Measurements from ENCODE around the gene RITA1.

The RITA1 gene

DNA sequence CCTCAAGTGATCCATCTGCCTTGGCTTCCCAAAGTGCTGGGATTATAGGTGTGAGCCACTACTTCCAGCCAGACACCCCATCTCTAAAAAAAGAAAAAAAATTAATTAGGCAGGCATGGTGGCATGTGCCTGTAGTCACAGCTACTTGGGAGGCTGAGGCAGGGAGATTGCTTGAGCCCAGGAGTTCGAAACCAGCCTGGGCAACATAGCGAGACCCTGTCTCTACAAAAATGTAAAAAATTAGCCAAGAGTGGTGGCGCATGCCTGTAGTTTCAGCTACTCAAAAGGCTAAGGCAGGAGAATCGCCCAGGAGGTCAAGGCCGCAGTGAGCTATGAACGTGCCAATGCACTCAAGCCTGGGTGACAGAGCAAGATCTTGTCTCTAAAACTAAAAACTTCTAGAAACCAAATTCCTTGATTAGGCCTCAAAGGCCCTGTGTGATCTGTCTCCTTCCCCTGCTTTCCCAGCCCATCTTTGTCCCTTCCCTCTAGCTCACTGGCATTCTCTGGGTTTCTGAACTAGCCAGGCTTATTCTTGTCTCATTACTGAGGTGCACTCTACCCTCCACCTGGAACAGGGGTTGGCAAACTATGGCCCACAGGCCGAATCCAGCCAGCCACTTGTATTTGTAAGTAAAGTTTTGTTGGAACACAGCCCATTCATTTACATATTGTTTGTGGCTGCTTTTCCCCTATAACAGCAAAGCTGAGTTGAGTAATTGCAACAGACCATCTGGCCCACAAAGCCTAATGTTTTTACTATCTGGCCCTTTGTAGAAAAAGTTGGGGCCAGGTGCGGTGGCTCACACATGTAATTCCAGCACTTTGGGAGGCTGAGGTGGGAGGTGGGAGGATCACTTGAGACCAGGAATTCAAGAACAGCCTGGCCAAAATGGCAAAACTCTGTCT lies 18.6 kb downstream of the RITA1 start:
- TF ChIP-seq, protein P1, sequence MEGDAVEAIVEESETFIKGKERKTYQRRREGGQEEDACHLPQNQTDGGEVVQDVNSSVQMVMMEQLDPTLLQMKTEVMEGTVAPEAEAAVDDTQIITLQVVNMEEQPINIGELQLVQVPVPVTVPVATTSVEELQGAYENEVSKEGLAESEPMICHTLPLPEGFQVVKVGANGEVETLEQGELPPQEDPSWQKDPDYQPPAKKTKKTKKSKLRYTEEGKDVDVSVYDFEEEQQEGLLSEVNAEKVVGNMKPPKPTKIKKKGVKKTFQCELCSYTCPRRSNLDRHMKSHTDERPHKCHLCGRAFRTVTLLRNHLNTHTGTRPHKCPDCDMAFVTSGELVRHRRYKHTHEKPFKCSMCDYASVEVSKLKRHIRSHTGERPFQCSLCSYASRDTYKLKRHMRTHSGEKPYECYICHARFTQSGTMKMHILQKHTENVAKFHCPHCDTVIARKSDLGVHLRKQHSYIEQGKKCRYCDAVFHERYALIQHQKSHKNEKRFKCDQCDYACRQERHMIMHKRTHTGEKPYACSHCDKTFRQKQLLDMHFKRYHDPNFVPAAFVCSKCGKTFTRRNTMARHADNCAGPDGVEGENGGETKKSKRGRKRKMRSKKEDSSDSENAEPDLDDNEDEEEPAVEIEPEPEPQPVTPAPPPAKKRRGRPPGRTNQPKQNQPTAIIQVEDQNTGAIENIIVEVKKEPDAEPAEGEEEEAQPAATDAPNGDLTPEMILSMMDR (IDR thresholded peaks at IDR 0.05), result no peak

DNA sequence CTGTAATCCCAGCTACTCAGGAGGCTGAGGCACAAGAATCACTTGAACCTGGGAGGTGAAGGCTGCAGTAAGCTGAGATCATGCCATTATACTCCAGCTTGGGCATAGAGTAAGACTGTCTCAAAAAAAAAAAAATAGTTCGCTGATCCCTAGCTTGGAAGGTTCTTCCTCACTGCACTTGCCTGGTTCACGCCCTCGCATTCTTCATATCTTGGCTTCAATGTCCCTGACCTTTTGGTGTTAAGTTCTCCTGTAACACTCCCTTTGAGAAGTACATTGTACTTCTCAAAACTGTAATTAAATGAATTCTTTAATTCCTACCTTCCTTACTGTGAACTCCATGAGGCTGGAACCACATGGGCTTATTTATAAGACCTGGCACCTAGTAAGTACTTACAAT lies 19.3 kb downstream of the RITA1 start:
- TF ChIP-seq, protein P1 (IDR thresholded peaks at IDR 0.05), result no peak

DNA sequence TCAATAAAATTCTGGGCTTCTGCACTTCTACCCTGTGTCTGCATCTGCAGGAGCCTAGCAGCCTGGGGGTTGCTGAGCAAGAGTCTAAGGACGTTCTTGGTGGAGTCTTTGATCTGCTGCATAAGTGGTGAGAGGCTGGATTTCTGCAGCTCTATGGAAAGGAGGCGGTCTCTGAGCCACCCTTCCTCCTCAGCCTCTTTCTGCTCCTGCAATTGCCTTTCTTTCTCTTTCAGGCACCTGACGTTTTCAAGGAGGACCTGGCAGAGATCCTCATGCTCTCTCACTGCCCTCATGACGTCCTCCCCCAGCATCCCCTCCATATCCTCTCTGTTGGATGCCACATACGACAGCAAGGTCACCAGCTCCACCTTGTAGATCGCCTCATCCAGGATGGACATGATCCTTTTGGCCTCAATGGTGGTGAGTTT lies 22.1 kb downstream of the RITA1 start:
- TF ChIP-seq, protein P1 (IDR thresholded peaks at IDR 0.05), result no peak

DNA sequence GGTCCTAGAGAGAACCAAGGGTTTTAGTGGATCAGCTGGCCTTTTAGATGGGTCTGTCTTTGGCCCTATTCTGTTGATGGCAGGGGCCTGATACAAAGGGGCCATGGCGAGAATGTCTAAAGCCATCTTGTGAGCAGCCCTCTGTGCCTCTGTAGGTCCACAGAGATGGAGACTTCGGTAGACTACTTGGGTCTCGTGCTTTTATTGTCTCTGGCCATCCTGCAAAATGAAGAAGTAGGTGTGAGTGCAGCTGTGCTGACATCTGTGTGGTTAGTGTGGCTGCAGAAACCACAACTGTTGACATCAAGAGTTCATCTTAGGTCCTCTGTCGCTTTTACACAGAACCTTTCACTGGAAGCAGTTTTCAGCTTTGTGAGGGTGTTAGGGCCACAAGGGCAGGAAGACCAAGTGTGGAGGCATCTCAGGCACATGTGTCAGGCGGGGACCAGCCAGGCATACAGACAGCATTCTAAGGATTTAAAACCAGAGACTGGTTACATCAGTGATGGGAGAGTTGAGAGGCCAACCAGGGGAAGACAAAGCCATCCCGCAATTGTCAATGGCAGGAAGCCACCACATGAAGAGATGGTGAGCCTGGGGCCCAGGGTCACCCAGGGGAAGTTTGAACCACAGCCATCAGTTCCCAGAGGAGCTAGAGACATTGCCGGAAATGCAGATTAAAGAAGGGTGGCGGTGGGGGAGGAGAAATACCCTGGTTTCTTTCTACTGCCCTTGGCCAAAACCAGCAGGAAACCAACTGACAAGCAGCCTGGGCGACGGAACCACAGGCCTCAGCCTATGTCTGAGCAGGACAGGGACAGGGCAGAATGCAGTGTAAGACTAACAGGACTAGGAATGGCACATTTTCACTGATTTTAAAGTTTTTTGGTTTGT lies 22.8 kb downstream of the RITA1 start:
- TF ChIP-seq, protein P1 (IDR thresholded peaks at IDR 0.05), result no peak

DNA sequence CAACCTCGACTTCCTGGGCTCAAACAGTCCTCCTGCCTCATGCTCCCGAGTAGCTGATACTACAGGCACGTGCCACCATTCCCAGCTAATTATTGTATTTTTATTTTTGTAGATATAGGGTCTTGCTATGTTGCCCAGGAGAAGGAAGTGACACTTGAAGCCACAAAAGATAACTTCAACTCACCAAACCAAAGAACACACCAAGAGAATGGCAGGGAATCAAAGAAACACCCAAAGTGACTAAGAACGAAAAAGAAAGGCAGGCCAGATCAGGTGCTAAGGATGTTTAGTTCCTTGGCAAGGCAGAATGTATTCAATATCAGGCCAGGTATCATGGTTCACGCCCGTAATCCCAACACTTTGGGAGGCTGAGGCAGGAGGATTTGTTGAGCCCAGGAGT lies 25.6 kb downstream of the RITA1 start:
- TF ChIP-seq, protein P1 (IDR thresholded peaks at IDR 0.05), result no peak

DNA sequence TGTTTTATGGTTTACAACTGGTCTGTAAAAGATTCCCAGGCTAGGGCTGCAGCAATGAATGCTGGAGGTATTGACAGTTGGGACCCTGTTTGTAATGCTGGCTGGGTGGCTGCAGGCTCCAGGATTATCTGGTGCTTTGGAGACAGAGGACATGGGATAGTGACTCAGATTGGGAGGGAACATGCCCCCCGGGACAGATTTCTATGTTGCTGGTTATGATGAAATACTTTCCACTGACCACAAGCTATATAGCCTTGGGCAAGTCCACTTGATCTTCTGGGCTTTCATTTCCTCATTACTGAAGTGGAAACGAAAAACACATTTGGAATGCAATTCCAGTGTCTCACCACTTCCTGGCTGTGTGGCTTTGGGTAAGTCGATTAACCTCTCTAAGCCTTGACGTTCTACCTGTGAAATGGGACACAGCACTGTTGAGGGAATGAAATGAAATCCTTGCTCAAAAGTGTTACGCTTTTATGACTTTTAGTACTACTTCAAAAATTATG lies 29.4 kb downstream of the RITA1 start:
- TF ChIP-seq, protein P1 (IDR thresholded peaks at IDR 0.05), result no peak

DNA sequence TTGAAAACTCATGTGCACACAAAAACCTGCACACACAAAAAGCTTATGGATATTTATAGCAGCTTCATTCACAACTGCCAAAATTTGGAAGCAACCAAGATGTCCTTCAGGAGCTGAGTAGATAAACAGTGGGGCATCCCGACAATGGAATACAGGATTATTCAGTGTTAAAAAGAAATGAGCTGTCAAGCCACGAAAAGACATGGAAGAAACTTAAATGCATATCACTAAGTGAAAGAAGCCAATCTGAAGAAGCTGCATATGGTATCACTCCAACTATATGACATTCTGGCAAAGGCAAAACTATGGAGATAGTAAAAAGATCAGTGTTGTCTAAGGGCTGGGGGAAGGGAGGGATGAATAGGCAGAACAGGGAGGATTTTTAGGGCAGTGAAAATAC lies 30.5 kb downstream of the RITA1 start:
- TF ChIP-seq, protein P1 (IDR thresholded peaks at IDR 0.05), result no peak
